ENCODE results near the gene PIK3C2G. TPM values are rescaled to one million over a fixed set of nuclear protein-coding genes. Genes with fewer than 3 reads are reported as not detected.

Gene PIK3C2G
- total and polyA plus RNA-seq, 2 experiments from 2014 or later, result not detected

DNA sequence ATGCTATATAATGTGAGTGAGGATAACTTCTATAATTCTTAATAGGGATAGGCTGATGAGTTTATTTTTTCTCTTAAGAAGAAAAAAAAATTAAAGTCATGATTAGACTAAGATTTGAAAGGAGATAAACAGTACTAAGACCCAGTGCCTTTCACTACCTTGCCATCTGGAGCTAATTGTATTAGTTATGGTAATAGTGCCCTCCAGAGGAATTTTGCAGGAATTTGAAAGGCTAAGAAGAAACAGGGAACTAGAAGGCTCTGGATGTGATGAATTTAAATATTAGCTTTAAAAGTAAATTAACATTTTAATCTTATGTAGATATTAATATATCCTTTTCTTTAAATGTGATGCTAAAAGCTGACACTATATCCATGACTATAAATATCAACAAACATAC, 36.6 kb upstream of the PIK3C2G start:
- H3K9me3 ChIP-seq (ENCODE audit: low read depth), result no peaks in the 10 kb centered on the region
- no peak overlapping the region for H3K27ac ChIP-seq
- no peak overlapping the region for H2AFZ ChIP-seq
- H3K4me3 ChIP-seq, result no peak overlapping the region
- no peaks in the 10 kb centered on the region for H3K9me2 ChIP-seq (ENCODE audit: insufficient read depth)
- no peaks in the 10 kb centered on the region for H3F3A ChIP-seq (ENCODE audit: insufficient read depth)
- no peak overlapping the region for H3K9ac ChIP-seq
- peak; percentile 68 for DNase-seq
- no peaks in the 10 kb centered on the region for H3K79me2 ChIP-seq (ENCODE audit: insufficient read depth)
- H3K4me2 ChIP-seq (ENCODE audit: unreplicated experiment), result no peak overlapping the region
- no peaks in the 10 kb centered on the region for H3K4me1 ChIP-seq (ENCODE audit: insufficient read depth)
- H3K36me3 ChIP-seq (ENCODE audit: low read depth), result no peaks in the 10 kb centered on the region
- no peaks in the 10 kb centered on the region for H3K27me3 ChIP-seq (replicated peaks; ENCODE audit: insufficient read depth)
- TF ChIP-seq EZH2 (IDR thresholded peaks at IDR 0.05; ENCODE audit: insufficient read depth, poor library complexity, severe bottlenecking) (no peak), EZH2phosphoT487 (IDR thresholded peaks at IDR 0.05; ENCODE audit: insufficient read depth, low read depth) (no peak)
- in situ Hi-C loops (cut with MboI), result no loop called here
- no peaks in the 10 kb centered on the region for H4K20me1 ChIP-seq (ENCODE audit: insufficient read depth)

DNA sequence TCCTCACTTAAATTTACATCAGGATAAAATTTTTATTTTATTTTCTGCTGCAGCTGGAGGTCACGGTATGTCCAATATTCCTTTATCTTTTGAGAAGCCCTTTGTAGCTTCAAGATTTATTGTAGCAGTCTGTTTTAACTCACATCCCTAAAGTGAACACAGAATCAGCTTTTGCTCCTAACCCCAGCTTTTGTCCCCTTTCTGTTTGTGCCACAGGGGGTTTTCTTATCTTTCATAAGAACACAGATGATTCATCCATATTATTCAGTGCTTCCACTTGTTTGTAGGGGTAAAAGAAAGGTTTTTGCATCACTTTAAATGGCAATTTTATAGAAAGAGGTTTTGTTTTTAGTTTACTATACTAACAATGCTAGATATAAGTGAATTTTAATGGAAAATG, 21.8 kb upstream of the PIK3C2G start:
- Histone ChIP-seq H4K20me1 (ENCODE audit: insufficient read depth) (no peaks in the 10 kb centered on the region), H3K27ac (no peak overlapping the region), H3K9me2 (ENCODE audit: insufficient read depth) (no peaks in the 10 kb centered on the region), H3K9me3 (ENCODE audit: low read depth) (no peaks in the 10 kb centered on the region), H3K4me3 (no peak overlapping the region), H3K79me2 (ENCODE audit: insufficient read depth) (no peaks in the 10 kb centered on the region), H2AFZ (no peak overlapping the region), H3K36me3 (ENCODE audit: low read depth) (no peaks in the 10 kb centered on the region), H3F3A (ENCODE audit: insufficient read depth) (no peaks in the 10 kb centered on the region), H3K27me3 (replicated peaks; ENCODE audit: insufficient read depth) (no peaks in the 10 kb centered on the region), H3K4me2 (ENCODE audit: unreplicated experiment) (no peak overlapping the region), H3K9ac (no peak overlapping the region), H3K4me1 (ENCODE audit: insufficient read depth) (0 out of 2 replicates have a peak, but pooled peaks cover 6% of the 10 kb centered on the region)
- in situ Hi-C loops (cut with MboI), result no loop called here
- 96 to 100% methylated on average over 1 of the region's 1 CpG for WGBS, 2 experiments (ENCODE audit: low coverage in 1 of 2, low lambda C conversion rate in 2 of 2, missing lambda C conversion rate in 2 of 2)
- DNase-seq, result peak; percentile 23
- TF ChIP-seq EZH2 (IDR thresholded peaks at IDR 0.05; ENCODE audit: insufficient read depth, poor library complexity, severe bottlenecking) (no peak), EZH2phosphoT487 (IDR thresholded peaks at IDR 0.05; ENCODE audit: insufficient read depth, low read depth) (no peak)

DNA sequence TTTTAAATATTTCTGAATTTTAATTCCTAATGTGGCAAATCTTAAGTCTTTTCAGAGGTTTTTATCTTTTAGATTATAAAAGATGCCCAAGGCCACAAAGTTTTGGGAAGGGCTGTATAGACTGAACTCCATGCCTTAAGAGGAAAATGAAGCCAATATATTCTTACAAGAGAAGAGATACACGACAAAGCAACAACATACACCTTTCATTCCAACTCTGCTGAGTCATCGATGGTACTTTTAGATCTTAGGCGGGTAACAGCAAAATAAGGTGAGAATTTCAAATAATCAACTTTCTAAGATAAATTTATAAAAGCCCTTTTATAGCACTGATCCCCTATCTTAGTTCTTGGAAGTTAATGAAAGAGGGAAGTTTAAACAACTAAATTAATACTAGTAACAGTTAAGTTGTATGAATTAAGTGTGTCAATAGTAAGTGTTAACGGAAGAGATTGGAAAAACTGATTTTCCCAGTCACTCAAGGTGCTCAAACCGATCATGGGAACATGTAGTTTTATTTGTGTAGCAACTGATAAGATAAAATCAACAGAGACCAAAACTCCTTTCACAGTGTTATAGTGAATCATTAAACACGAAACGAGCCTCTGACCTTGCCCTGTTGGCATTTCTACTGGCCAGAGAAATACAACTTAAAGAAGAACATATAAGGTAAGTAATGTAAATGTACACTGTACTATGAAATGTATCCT, 18.8 kb upstream of the PIK3C2G start:
- no peak overlapping the region for H3K4me2 ChIP-seq (ENCODE audit: unreplicated experiment)
- no peaks in the 10 kb centered on the region for H3F3A ChIP-seq (ENCODE audit: insufficient read depth)
- H3K4me3 ChIP-seq, result no peak overlapping the region
- no peaks in the 10 kb centered on the region for H3K79me2 ChIP-seq (ENCODE audit: insufficient read depth)
- no peaks in the 10 kb centered on the region for H3K9me3 ChIP-seq (ENCODE audit: low read depth)
- DNase-seq, result no peak
- no peaks in the 10 kb centered on the region for H3K27me3 ChIP-seq (replicated peaks; ENCODE audit: insufficient read depth)
- H3K9ac ChIP-seq, result no peak overlapping the region
- H3K9me2 ChIP-seq (ENCODE audit: insufficient read depth), result no peaks in the 10 kb centered on the region
- H3K27ac ChIP-seq, result no peak overlapping the region
- 0 out of 2 replicates have a peak, but pooled peaks cover 6% of the 10 kb centered on the region for H3K4me1 ChIP-seq (ENCODE audit: insufficient read depth)
- 91% methylated on average over 7 of the region's 7 CpGs for WGBS, 2 experiments (ENCODE audit: low coverage in 1 of 2, low lambda C conversion rate in 2 of 2, missing lambda C conversion rate in 2 of 2)
- no peak overlapping the region for H2AFZ ChIP-seq
- in situ Hi-C loops (cut with MboI), result no loop called here
- H4K20me1 ChIP-seq (ENCODE audit: insufficient read depth), result no peaks in the 10 kb centered on the region
- TF ChIP-seq EZH2phosphoT487 (IDR thresholded peaks at IDR 0.05; ENCODE audit: insufficient read depth, low read depth) (no peak), EZH2 (IDR thresholded peaks at IDR 0.05; ENCODE audit: insufficient read depth, poor library complexity, severe bottlenecking) (no peak)
- H3K36me3 ChIP-seq (ENCODE audit: low read depth), result no peaks in the 10 kb centered on the region

DNA sequence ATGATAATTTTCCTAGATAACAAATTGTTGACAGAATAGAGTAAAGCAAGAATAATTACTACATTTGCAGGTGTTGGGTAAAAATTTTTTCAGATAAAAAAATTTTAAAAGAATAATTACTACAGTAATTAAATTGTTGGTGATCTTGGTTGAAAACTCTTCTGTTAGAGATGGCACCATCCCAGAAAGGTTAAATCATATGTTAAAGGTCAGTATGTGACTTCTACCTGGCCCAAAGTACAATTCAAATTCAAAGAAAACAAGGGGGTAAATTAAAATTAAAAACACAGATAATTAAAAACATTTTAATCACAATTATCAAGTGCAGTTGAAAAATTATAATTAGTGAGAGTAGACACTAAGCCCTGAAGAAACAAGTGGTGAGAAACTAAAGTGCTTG, 18.1 kb upstream of the PIK3C2G start:
- Histone ChIP-seq H3K4me2 (ENCODE audit: unreplicated experiment) (no peak overlapping the region), H3K27ac (no peak overlapping the region), H3K27me3 (replicated peaks; ENCODE audit: insufficient read depth) (no peaks in the 10 kb centered on the region), H2AFZ (no peak overlapping the region), H3K36me3 (ENCODE audit: low read depth) (no peaks in the 10 kb centered on the region), H3K9me3 (ENCODE audit: low read depth) (no peaks in the 10 kb centered on the region), H3F3A (ENCODE audit: insufficient read depth) (no peaks in the 10 kb centered on the region), H4K20me1 (ENCODE audit: insufficient read depth) (no peaks in the 10 kb centered on the region), H3K79me2 (ENCODE audit: insufficient read depth) (no peaks in the 10 kb centered on the region), H3K4me1 (ENCODE audit: insufficient read depth) (0 out of 2 replicates have a peak, but pooled peaks cover 6% of the 10 kb centered on the region), H3K4me3 (no peak overlapping the region), H3K9me2 (ENCODE audit: insufficient read depth) (no peaks in the 10 kb centered on the region), H3K9ac (no peak overlapping the region)
- no peak for DNase-seq
- TF ChIP-seq EZH2 (IDR thresholded peaks at IDR 0.05; ENCODE audit: insufficient read depth, poor library complexity, severe bottlenecking) (no peak), EZH2phosphoT487 (IDR thresholded peaks at IDR 0.05; ENCODE audit: insufficient read depth, low read depth) (no peak)
- in situ Hi-C loops (cut with MboI), result no loop called here

DNA sequence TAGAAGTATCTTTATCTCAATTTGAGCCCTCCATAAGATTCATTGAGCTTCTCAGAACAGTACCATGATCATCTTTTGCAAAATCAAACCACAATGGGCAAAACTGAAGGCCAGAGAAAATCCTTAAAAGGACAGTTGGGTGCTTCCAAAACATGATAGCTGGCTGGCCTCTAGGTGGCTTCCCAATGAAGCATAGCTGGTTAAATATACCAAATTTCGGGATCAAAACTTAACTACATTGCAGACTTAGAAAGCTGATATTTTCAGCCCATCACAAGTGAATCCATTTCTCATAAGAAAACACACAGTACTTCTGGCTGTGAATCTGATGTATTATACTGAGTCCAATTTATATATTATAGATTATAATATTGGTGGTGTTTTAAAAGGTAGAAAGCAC, 15.3 kb upstream of the PIK3C2G start:
- no peaks in the 10 kb centered on the region for H3K36me3 ChIP-seq (ENCODE audit: low read depth)
- no peaks in the 10 kb centered on the region for H3K27me3 ChIP-seq (replicated peaks; ENCODE audit: insufficient read depth)
- no peak overlapping the region for H3K4me2 ChIP-seq (ENCODE audit: unreplicated experiment)
- H3K9me3 ChIP-seq (ENCODE audit: low read depth), result no peaks in the 10 kb centered on the region
- in situ Hi-C loops (cut with MboI), result no loop called here
- H3K27ac ChIP-seq, result no peak overlapping the region
- TF ChIP-seq EZH2 (IDR thresholded peaks at IDR 0.05; ENCODE audit: insufficient read depth, poor library complexity, severe bottlenecking) (no peak), EZH2phosphoT487 (IDR thresholded peaks at IDR 0.05; ENCODE audit: insufficient read depth, low read depth) (no peak)
- no peaks in the 10 kb centered on the region for H3K79me2 ChIP-seq (ENCODE audit: insufficient read depth)
- no peaks in the 10 kb centered on the region for H3F3A ChIP-seq (ENCODE audit: insufficient read depth)
- no peaks in the 10 kb centered on the region for H3K4me1 ChIP-seq (ENCODE audit: insufficient read depth)
- H3K9me2 ChIP-seq (ENCODE audit: insufficient read depth), result no peaks in the 10 kb centered on the region
- no peak overlapping the region for H3K9ac ChIP-seq
- no peak overlapping the region for H2AFZ ChIP-seq
- DNase-seq, result peak; percentile 12
- H4K20me1 ChIP-seq (ENCODE audit: insufficient read depth), result no peaks in the 10 kb centered on the region
- no peak overlapping the region for H3K4me3 ChIP-seq
- 96% methylated on average over 1 of the region's 1 CpG for WGBS, 2 experiments (ENCODE audit: low coverage in 1 of 2, low lambda C conversion rate in 2 of 2, missing lambda C conversion rate in 2 of 2)
